22Rv1 (cell line): ENCODE results near the gene VSIR.

Experiments
- ZFX ChIP-seq: fragments of 450-650 bp; IDR thresholded peaks from 2 replicates; pipeline ENCODE4 v1.6.1; 2017; ENCODE audit warnings: antibody characterized with exemption, borderline replicate concordance
- TF ChIP-seq, protein P1 (sequence below): fragments of 450-650 bp; IDR thresholded peaks from 2 replicates; pipeline ENCODE4 v1.5.1; 2017; ENCODE audit warnings: mild to moderate bottlenecking

DNA sequence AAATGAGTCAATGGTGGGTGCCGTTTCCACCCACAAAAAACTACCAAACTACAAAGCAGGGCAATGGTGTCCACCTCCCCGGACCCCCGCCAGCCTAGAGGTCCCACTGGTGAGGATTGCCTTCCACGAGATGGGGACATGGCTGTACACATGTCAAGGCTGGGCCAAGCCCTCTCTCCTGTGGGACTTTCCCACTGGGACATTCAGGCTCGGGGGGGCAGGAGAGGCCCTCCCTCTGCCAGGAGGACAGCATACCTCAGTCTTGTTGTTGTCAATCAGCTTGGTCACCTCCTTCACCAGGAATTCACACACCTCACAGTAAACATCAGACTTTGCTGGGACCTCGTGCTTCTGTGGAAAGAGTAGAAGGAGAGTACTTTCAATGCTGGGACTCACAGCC is 46.7 kb upstream of the VSIR start:
- TF ChIP-seq, protein P1, sequence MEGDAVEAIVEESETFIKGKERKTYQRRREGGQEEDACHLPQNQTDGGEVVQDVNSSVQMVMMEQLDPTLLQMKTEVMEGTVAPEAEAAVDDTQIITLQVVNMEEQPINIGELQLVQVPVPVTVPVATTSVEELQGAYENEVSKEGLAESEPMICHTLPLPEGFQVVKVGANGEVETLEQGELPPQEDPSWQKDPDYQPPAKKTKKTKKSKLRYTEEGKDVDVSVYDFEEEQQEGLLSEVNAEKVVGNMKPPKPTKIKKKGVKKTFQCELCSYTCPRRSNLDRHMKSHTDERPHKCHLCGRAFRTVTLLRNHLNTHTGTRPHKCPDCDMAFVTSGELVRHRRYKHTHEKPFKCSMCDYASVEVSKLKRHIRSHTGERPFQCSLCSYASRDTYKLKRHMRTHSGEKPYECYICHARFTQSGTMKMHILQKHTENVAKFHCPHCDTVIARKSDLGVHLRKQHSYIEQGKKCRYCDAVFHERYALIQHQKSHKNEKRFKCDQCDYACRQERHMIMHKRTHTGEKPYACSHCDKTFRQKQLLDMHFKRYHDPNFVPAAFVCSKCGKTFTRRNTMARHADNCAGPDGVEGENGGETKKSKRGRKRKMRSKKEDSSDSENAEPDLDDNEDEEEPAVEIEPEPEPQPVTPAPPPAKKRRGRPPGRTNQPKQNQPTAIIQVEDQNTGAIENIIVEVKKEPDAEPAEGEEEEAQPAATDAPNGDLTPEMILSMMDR = no peak
- no peak for TF ChIP-seq ZFX
